Right kidney (tissue), 1 donor: ENCODE measurements around the gene TPPP2.

ENCODE experiments used
- DNase-seq: peaks from one replicate; pipeline ENCODE4 v3.0.0-alpha.2; 2016

TPPP2 gene

GRCh38 chr14:21017528-21018245 lies 12.3 kb upstream of the TPPP2 start:
- DNase-seq = no peak

DNA sequence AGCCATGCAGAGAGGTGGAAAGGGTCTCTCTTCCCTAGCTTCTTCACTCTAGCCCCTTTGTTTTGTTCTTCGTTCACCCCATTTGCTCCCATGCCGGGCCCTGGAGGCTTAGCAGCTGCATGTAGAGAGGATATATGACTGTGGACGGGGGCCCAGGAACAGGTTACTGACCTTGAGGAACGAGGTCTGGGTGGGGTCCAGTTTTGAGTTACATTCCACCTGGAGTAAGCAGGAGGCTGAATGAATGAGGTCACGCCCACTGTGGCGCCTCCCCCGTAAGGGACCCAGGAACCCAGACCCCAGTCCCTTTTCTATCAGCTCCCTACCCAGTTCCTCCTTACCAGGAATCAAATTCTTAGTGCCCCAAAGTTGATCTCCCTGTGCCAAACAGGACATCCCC lies 11.7 kb upstream of the TPPP2 start:
- no peak for DNase-seq

- no peak for DNase-seq
Measured at GRCh38 chr14:21018781-21019180, 11.2 kb upstream of the TPPP2 start.

GRCh38 chr14:21019366-21019765 lies 10.7 kb upstream of the TPPP2 start:
- no peak for DNase-seq

DNA sequence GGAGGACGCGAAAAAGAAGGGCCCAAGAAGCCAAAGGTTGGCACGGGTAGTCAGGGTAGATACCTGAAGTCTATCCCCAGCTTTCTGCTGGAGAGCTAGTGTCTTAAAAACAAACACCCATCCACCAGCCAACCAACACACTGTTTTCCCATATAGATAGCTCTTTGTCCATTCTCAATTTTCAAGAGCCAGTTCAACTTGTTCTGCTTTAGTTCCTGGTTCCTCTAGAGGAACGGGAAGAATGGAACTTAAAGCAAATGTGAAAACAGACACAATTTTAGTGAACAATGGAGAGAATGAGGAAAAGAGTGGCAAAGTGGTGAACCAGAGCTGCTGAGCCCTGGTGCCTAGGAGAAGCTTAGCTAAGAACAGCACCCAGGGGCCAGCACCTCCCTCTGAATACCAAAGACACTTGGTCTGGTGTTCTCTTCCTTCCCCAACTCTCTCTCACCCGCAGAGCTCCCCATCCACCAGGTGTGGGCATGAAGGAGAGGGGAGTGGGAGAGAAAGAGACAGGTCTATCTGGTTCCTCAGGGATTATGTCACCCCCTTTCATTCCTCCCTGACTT lies 9.0 kb upstream of the TPPP2 start:
- DNase-seq = no peak

- no peak for DNase-seq
Measured at GRCh38 chr14:21022686-21023085, 7.3 kb upstream of the TPPP2 start.

GRCh38 chr14:21023174-21023573 lies 6.8 kb upstream of the TPPP2 start:
- DNase-seq = no peak

GRCh38 chr14:21023817-21024584 lies 6.0 kb upstream of the TPPP2 start:
- no peak for DNase-seq

GRCh38 chr14:21024585-21025370 lies 5.2 kb upstream of the TPPP2 start, which contains the start of gene NDRG2:
Gene NDRG2 (minus strand): TSS chr14:21025061. CDS start chr14:21023315, 1,746 bp downstream.
- peak; percentile 87 for DNase-seq

GRCh38 chr14:21025371-21026273 lies 4.4 kb upstream of the TPPP2 start:
- DNase-seq = peak; percentile 89

GRCh38 chr14:21026274-21026987 lies 3.6 kb upstream of the TPPP2 start:
- no peak for DNase-seq

DNA sequence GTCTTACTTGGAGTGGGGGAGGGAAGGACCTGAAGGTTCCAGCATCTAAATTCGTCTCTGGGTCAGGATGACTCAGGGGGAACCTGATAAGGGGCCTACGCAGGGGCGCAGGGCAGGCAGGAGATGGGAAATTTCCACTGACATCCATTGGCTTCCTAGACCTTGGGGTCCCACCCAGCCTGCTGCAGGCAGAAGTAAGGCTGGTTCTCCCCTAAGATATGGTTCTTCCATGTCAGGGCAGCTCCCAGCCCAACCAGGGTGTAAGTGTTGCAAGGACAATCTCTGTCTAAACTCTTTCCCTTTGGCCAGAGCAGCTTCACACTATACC lies 3.1 kb upstream of the TPPP2 start:
- no peak for DNase-seq

DNA sequence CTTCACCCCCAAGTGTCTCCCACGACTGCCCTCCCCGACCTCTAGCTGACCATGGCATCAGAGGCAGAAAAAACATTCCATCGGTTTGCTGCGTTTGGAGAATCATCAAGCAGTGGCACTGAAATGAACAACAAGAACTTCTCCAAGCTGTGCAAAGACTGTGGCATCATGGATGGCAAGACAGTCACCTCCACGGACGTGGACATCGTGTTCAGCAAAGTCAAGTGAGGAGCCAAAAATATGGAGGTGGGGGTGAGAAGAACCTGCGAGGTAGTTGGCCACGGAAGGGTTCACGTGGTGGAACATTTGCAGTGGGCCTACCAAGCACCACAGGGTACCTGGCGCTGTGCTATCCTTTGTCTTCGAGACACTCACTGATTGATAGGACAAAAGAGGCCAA lies 514 bp downstream of the TPPP2 start:
- no peak for DNase-seq

GRCh38 chr14:21032326-21033132 lies 2.5 kb downstream of the TPPP2 start:
- DNase-seq = no peak

DNA sequence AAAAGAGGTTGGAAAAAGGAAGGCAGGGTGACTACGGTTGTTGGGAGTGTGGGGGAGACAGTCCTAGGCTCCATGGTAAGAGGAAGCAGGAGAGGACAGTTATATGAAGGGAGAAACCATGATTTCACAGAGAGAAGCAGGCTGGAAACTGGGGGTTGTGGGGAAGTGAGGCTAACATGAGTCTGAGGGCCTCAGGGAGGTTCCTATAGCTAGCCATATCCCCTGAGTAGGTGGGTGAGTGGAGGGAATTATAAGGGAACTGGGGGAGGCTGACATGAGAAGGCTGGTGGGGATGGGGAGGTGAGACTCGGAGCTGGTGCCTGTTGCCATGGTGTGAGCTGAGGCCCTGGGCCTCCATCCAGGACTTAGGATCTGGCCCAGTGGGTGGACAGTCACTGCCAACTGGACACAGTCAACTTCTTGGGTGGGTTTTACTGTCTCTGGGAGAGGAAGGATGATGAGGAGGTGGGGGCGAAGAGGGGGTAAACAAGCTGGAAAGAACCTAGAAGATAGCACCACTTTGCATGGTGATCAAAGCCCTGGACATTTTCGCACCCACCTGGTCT lies 3.2 kb downstream of the TPPP2 start:
- DNase-seq = no peak

GRCh38 chr14:21034707-21035106 lies 4.7 kb downstream of the TPPP2 start, which contains the start of gene RNASE13:
Gene RNASE13 (minus strand): TSS chr14:21034807. CDS start chr14:21034288, 519 bp downstream.
- DNase-seq = no peak

- no peak for DNase-seq
Measured at GRCh38 chr14:21036751-21037150, 6.7 kb downstream of the TPPP2 start.

DNA sequence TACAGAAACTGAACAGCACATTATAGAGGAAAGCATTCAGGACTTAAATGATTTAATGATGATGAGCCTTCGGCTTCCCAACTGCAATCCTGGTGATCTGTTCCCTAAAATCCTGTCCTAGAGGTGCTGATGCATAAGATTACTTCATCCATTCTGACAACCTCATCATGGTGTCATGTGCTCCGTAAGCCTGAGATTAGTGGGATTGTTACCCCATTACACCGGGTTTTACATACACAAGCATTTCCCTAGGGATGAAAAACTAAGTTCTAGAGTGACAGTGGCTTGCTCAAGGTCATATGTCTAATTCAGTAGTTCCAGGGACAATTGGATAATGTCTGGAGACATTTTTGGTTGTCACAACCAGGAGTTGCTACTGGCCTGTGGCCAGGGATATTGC lies 7.1 kb downstream of the TPPP2 start:
- no peak for DNase-seq
